ENCODE measurements around the gene TMX1. TPM values are rescaled to one million over a fixed set of nuclear protein-coding genes. Genes with fewer than 3 reads are reported as not detected.
"Not testable (repeated sequence)": the region's sequence is repeated elsewhere in the genome, so short reads cannot be mapped to it uniquely, and the experiment has no call there.

TMX1 gene, protein sequence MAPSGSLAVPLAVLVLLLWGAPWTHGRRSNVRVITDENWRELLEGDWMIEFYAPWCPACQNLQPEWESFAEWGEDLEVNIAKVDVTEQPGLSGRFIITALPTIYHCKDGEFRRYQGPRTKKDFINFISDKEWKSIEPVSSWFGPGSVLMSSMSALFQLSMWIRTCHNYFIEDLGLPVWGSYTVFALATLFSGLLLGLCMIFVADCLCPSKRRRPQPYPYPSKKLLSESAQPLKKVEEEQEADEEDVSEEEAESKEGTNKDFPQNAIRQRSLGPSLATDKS
- total RNA-seq: 28.1 TPM

DNA sequence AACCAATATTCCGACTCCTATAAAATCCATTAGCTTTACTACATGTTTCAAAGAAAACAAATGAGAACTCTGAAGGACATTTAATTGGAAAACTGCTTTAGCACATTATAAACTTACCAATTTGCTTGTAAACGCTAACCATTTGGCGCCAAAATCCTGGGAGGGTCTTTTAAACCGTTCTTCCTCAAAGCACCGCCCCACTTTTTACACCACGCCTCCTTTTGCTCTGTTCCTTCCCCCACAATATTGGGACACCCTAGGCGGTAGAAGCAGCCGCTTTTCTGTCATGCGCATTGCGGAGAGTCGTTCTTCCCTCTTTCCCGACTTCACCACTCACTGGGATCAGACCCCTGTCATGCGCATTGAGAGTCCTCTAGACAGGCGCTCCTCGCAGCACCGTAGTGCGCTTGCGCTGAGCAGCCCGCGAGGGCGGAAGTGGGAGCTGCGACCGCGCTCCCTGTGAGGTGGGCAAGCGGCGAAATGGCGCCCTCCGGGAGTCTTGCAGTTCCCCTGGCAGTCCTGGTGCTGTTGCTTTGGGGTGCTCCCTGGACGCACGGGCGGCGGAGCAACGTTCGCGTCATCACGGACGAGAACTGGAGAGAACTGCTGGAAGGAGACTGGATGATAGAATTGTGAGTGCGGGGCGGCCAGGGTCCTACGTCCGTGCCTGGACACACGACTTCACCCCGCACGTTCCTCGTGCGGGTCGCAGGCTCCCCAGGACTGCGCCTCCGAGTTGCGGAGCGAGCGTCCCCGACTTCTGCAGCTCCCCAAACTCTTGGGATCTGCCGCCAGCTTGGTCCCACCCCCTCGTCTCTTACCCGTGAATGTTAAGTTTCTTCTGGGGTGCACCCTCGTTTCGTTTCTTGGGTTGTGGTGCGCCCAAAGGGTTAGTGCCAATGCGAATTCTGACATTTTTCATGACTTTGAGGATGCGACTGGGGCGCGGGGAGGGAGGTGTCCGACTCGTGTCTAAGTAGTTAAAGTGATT lies at the start of gene TMX1:
TSS of gene TMX1 (plus strand) at position 435 of the 991 bp plus-strand sequence. CDS start at position 481, 46 bp downstream.
- DNase-seq: peak; percentile 98

DNA sequence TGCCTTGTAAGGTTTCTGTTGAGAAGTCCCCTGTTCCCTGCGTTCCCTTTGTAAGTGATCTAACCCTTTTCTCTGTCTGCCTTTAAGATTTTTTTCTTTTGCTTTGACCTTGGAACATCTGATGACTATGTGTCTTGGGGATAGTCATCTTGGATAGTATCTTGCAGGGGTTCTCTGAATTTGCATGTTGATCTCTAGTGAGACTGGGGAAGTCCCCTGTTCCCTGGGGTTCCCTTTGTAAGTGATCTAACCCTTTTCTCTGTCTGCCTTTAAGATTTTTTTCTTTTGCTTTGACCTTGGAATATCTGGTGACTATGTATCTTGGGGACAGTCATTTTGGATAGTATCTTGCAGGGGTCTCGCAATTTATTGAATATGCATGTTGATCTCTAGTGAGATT lies 38.2 kb upstream of the TMX1 start:
- DNase-seq: no peak

DNA sequence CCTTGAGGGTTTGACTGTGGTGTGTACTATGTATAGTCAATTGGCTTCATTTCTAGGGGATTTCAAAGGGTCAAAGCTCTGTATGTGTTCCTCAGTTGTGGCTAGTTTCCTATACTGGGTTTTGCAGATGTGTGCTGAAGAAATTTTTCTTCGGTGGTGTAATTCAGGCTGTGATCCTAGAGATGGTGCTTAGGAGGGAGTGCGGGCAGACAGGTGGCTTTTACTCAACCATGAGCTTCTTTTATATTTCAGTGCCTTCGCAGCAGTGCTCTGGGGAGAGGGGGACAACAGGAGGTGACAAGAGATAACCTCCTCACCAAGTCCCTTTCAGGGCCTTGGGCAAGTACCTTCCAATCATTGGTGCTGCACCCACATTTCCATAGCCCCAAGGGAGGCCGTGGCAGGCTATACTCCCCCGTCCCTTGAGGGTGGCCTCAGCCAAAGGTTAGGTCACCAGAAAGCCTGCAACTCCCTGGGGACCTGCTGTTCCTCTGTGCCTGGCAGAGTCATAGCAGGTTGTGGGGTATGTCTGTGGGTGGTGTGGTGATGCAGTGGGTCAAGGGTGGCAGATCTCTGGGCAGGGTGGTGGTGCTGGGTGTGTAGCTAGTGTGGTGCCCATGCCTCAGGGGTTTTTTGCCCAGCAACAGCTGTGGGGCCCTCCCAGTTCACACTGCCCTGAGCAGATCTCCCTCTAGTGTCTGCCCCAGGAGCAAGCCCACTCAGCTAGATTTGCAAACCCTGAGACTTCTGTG lies 37.0 kb upstream of the TMX1 start:
- DNase-seq: no peak

DNA sequence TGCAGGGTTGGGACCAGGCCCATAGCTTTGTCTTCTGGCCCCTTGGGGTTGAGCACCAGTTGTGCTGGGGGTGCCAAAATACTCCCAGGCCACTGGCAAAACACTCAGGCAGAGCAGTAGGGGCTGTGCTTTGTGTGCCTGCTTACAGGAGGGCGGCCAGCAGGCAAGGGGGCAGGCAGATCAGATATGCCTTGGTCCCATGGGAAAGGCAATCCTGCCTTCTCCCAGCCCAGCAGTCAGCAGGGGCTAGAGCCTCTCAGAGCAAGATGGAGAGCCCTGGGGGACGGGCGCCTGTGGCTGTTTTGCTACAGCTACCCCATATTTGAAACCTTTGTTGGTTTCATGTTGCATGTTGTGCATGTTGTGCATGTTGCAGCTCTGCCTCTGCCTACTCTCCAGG lies 36.2 kb upstream of the TMX1 start:
- DNase-seq: no peak

DNA sequence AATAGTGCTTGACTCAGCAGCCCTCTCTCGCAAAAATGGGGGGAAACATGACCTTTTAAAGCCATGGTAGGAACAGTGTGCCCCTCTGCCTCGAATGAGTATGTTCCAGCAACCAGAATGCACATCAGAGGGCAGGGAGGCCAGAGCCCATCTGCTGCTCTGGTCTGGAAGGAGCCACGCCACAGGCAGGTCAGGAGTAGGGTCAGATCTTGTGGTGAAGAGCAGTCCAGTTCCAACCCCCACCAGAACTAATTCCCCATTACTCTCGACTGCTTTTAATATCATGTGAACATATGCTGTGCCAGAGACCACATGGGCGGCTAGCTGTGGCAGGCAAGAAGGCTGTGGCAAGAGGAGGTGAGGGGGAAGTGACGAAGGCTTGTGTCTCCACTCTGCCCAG lies 34.6 kb upstream of the TMX1 start:
- no peak for DNase-seq

DNA sequence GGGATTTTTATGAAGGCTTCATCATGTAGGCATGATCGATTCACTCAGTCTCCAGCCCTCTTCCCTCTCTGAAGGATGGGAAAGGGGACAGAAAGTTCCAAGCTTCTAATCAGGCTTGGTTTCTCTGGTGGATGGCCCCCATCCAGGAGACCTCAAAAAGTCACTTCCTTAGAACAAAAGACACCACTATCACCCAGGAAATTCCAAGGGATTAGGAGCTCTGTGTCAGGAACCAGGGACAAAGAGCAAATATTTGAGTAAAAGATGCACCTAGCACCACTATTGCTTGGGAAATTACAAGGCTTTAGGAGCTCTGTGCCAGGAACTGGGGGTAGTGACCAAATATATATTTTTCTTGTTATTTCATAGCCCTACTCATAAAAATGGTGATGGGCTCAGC lies 33.6 kb upstream of the TMX1 start:
- DNase-seq: no peak

DNA sequence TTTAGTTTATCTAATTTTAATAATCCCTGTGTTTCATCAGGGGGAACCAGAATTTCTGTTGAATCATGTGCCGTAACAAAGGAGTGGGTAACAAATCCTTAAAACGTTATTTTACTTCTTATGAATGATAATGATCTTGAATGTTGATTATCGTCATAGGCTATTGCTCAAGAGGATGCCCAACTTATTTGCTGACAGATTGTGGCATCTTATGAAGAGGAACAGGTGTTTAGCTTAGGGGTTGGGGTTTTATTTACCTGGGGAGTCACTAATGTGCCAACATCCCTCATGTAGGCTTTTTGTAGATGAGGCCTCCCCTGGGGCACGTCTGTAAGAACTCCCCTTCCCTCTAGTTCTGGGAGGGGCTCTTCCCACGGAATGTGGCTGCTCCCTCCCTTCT lies 32.4 kb upstream of the TMX1 start:
- DNase-seq: no peak

DNA sequence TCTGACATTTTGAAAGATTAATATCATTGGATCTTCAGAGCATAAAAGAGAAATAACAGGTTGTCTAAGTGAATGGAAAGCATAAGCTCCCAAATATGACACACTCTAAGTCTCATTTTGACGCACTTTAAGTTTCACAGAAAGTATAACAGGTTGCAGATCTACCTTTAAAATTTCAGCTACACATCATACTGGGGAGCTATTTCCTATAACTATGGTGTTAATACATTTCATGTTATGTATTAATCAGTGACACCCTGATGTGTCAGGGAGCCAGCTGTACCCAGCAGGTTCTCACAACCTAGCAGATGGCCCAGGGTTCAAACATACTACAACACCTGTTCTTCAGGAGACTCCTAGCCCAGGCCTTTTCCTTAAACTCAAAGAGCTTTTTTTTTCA lies 31.1 kb upstream of the TMX1 start:
- no peak for DNase-seq

DNA sequence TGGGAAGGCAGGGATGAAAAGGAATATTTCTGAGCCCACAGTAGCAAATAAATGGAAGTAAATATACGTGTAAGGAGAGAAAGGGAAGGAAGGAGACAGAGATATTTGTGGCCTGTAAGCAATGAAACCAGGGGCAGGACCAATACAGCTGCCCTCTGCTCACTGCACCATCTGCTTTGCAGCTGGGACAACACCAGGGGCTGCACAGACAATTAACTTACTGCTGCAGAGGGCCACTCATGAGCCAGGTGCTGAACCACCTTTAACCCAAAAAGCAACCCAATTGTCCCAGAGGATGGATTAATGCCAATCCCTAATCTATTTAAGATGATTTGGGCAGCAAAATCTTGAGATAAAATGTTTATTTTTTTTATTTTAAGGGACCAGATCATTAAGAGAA lies 30.6 kb upstream of the TMX1 start:
- DNase-seq: no peak

DNA sequence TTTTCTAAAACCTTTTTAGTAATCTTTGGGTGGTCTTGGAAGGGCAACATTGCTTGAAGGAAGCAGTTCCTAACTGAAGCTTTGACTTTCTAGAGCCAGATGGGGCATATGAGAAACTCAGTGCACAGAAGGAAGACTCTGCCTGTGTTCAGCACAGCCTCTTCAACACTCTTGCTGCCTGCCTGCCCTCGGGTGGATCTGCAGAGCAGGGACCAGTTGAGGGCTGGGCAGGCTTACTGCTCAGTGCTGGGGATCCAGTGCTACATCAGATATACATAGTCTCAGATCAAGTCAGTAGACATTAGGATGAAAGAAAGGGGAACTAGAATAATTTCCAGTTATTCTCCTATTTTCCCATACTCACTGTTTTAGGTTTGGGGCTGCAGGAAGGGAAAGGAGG lies 29.5 kb upstream of the TMX1 start:
- DNase-seq: no peak

DNA sequence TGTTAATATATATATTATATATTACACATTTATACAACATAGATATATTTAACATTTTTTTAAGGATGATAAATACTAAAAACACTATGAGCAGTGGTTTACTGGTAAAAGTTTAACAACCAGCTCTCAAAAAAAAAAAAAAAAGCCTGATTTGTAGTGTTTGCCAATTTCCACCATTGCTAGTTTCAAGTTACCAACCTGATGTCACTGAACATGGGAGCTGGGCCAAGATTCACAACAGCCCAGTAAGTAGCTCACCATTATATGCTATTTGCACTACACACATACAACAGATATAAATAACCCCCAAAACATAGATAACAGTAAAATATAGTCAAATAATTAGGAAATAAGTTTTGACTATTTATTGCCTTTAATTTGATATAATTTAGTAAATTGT lies 28.9 kb upstream of the TMX1 start:
- no peak for DNase-seq

DNA sequence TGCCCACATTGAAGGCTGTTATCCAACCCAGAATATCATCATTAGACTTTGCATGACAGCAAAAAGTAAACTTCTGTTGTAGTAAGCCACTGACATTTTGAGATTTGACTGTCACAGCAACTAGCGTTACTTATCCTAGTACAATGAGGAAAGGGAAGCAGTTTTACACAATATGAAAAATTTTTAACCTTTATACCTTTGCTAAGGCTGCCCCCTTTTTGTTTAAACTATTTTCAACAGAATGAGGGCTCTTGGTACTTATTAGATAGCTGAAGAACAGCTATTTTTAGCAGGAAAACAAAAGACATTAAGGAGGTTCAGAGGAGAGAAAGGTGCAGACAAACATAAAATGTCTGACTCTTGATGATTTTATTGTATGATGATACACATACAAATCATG lies 23.4 kb upstream of the TMX1 start:
- no peak for DNase-seq

DNA sequence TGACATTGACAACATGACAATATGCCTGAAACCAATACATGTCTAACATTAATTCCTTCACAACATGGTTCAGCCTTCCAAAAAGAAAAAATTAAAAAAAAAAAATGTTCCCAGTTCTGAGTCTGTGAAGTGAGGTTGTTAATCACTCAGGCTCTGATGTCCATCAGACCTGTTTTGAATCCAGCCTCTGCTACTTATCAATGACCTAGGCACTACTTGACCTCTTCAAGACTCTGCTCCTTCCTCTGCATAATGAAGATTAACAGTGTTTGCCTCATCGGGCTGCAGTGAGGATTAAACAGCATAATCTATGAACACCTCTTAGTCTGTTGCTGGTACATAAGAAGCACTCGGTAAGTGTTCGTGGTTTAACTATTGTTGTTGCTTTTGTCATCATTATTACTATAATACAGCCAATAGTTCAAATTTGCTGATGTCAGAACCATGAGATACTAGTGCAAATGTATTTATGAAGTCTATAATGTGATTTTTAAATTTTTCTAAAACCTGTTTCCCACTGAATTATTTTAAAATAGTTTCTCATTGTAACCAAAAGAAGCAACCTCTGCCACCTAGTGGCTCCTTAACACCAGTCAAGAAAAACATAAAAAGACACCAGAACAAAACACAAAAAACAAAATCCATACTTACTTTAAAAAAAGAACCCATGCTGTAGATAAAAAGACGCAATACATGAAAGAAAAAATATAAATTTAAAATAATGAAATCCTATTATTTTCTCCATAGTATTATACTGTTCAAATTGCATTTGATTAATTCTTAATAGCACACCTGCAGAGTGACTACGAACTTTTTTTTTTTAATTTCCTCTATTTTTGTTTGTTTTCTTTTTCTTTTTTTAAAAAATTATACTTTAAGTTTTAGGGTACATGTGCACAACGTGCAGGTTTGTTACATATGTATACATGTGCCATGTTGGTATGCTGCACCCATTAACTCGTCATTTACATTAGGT lies 20.3 kb upstream of the TMX1 start:
- DNase-seq: no peak

DNA sequence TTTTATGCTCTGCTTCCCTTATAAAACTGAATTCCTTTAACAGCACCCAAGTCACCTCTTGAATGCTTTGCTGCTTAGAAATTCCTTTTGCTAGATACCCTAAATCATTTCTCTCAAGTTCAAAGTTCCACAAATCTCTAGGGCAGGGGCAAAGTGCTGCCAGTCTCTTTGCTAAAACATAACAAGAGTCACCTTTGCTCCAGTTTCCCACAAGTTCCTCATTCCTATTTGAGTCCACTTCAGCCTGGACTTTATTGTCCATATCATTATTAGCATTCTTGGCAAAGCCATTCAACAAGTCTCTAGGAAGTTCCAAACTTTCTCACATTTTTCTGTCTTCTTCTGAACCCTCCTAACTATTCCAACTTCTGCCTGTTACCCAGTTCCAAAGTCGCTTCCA lies 16.6 kb upstream of the TMX1 start:
- not testable (repeated sequence) for DNase-seq

DNA sequence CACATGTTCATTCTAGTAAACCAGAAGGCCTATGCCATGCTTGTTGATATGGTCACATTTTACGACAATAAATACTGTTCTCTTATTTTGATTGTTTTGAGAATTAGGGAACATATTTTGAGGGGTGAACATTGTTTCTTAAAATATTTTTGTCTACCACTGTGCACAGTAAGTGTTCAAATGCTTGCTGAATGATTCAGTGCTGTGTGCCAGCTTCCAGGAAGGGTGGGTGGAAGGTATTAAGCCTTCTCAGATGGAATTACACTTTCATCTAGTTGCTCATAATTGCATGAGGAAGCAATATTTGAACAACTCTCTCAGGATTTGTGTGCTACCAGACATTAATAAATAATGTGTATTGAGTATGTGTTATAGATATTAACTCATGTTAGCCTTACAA lies 15.5 kb upstream of the TMX1 start:
- no peak for DNase-seq

DNA sequence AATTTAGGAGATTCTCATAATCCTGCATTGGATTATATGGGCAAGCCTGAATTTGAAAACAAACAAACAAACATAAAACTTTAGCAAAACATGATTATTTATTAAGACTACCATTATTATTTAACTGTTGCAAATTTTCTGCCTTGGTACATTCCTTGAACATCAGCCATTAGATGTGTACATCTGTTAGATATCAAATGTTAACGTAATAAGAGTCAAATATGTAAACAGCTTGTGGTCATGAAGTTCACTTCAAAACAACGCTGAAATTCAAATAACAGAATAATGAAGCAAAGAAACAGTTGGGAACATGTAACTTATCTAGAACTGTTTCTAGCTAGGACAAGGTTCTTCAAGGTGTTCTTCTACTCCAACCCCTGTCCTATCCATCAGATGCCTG lies 14.3 kb upstream of the TMX1 start:
- DNase-seq: no peak

DNA sequence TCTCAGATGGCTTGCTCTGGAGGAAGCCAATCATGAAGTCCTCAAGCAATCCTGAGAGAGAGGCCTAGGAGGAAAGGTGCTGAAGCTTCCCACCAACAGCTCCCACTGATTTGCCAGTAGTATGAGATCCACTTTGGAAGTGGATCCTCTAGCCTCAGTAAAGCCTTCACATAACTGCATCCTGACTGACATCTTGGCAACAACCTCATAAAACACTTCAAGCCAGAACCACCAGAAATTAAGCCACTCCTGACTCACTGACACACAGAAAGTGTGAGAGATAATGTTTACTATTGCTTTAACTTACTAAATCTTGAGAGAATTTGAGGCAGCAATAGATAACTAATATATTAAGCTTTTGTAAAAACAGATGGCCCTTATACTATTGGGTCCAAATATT lies 11.7 kb upstream of the TMX1 start:
- DNase-seq: no peak

DNA sequence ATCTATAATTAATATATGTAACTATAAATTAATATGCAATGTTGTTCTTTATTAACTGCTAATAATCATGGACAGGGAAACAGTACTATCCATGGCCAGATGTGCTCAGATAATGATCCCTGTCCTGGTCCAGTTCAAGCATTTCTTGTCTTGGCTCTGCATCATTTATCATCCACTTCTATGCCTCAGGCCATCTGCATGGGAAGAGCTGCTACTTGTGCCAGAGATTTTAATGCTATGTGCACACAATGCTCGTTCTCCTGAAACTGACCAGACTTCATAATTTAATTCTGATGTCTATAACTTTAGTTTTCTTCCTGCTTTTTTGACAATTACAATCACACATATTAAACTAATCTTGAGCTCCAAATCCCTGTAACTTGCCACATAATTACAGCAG lies 11.2 kb upstream of the TMX1 start:
- peak; percentile 43 for DNase-seq

DNA sequence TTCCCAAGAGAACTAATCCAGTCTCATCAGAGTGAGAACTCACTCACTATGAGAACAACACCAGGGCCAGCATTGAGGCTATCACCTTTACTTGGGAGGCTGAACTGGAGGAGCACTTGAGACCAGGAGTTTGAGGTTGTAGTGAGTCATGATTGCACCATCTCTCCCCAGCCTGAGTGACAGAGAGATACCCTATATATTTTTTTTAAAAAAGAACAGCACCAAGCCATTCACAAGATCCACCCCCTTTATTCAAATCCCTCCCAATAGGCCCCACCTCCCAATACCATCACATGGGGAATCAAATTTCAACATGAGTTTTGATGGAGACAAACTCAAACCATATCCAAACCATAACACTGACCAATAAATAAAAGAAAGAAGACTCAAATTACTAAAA lies 3.7 kb upstream of the TMX1 start:
- DNase-seq: no peak

DNA sequence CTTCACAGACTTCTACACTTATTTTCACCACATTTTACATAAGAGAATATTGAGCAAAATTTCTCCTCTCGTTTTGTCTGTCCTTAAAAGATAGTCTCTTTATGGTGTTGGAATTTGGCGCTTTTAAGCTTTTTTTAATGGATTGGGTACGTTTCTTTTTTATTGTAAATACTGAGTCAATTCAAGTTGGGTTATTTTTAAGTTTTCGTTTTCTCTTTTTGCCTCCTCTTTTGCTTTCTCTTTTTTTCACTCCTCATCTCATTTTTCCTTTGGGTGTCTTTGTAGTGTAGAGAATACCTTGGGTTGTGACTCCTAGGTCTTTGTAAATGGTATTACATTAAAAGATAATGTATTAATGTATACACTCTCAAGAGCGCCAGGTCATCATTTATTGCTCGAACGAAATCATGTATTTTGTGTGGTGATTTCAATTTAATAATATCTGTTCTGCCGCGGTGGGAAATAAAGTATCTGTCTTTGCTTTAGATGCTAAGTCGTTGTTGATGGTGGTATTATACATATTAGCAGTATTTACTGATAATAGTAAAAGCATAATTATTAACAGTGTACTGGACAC lies 845 bp downstream of the TMX1 start:
- no peak for DNase-seq
